A549 (cell line): ENCODE measurements around the gene C11orf98. TPM values are rescaled to one million over a fixed set of nuclear protein-coding genes. Genes with fewer than 3 reads are reported as not detected.

ENCODE experiments used
- ATAC-seq, 2 experiments: fragments of 200-7000 bp in 1 of 2; fragments of >200 bp in 1 of 2; cut with Nextera tagmentation in 1 of 2; cut with Tn5 transposase in 1 of 2; 3 replicates each; pipeline versions ENCODE4 v1.8.0 to v1.9.1; 2018 to 2020; ENCODE audit warnings: mild to moderate bottlenecking in 1 of 2, moderate library complexity in 1 of 2
- CTCF ChIA-PET: fragments of 300-600 bp; sonication (Branson Sonifier 250); formaldehyde crosslinking; extraction: SDS; loops from one replicate; lab custom pipeline; 2021; ENCODE audit warnings: antibody characterized with exemption, inconsistent platforms; lab: Yijun Ruan, JAX
- POLR2A ChIA-PET: fragments of 350-600 bp; formaldehyde crosslinking; extraction: SDS; loops from one replicate; lab custom pipeline; 2021; ENCODE audit warnings: antibody characterized with exemption, inconsistent platforms; lab: Yijun Ruan, JAX
- DNase-seq, 2 experiments: peaks; one replicate each; pipeline versions ENCODE4 v3.0.0 to v3.0.0-alpha.2; 2011 to 2016; ENCODE audit warnings: low read depth in 1 of 2, low spot score in 1 of 2
- FAIRE-seq: peaks from 2 replicates; lab custom pipeline; 2011; peaks lifted over from hg19 to GRCh38; lab: Jason Lieb, UNC
- H3K27ac ChIP-seq, 2 experiments: fragments of >200 bp; sonication (Bioruptor Twin); formaldehyde crosslinking; 3 replicates each; pipeline ENCODE4 v1.5.1; 2016 to 2017
- H3K4me1 ChIP-seq: fragments of >200 bp; sonication (Bioruptor Twin); formaldehyde crosslinking; 3 replicates; pipeline ENCODE4 v1.6.1; 2016
- H3K4me2 ChIP-seq: fragments of >200 bp; sonication (Bioruptor Twin); formaldehyde crosslinking; 3 replicates; pipeline ENCODE4 v1.6.1; 2016
- H3K4me3 ChIP-seq: fragments of >200 bp; sonication (Bioruptor Twin); formaldehyde crosslinking; 3 replicates; pipeline ENCODE4 v1.5.1; 2016
- H3K9me3 ChIP-seq: fragments of >200 bp; sonication (Bioruptor Twin); formaldehyde crosslinking; 3 replicates; pipeline ENCODE4 v1.6.1; 2016
- BCL3 ChIP-seq: fragments of >200 bp; sonication (Bioruptor Twin); formaldehyde crosslinking; IDR thresholded peaks from 3 replicates; pipeline ENCODE4 v1.6.1; 2016
- BHLHE40 ChIP-seq: IDR thresholded peaks from 2 replicates; pipeline ENCODE4 v1.6.1; 2012; ENCODE audit warnings: low read depth, low read length, inconsistent platforms
- CEBPB ChIP-seq, 2 experiments: fragments of >200 bp in 1 of 2; sonication (Bioruptor Twin) in 1 of 2; formaldehyde crosslinking in 1 of 2; IDR thresholded peaks; 2 replicates each; pipeline ENCODE4 v1.6.1; 2012 to 2016
- CHD2 ChIP-seq: fragments of 150-350 bp; IDR thresholded peaks from 2 replicates; pipeline ENCODE4 v1.6.1; 2014; ENCODE audit warnings: low read length; ENCODE audit not compliant: partially characterized antibody
- EHF ChIP-seq: fragments of 250-450 bp; sonication (Bioruptor Pico); IDR thresholded peaks from 2 replicates; pipeline ENCODE4 v1.5.0; 2020; ENCODE audit warnings: mild to moderate bottlenecking
- EHMT2 ChIP-seq: fragments of 200-600 bp; sonication (generic); IDR thresholded peaks from 2 replicates; pipeline ENCODE4 v1.6.1; 2016; ENCODE audit warnings: antibody characterized with exemption, low read depth, mild to moderate bottlenecking, moderate library complexity
- FOSL2 ChIP-seq, 2 experiments: fragments of 450-650 bp in 1 of 2; fragments of >200 bp in 1 of 2; sonication (Bioruptor Twin) in 1 of 2; formaldehyde crosslinking; IDR thresholded peaks; 2 replicates each; pipeline versions ENCODE4 v1.5.0 to v1.6.1; 2016 to 2020; ENCODE audit warnings: mild to moderate bottlenecking in 1 of 2, moderate library complexity in 1 of 2
- GATA3 ChIP-seq: IDR thresholded peaks from 2 replicates; pipeline ENCODE4 v1.6.1; 2012; ENCODE audit warnings: borderline replicate concordance
- HOXA7 ChIP-seq: fragments of 250-450 bp; sonication (Bioruptor Pico); IDR thresholded peaks from 2 replicates; pipeline ENCODE4 v1.5.0; 2020; ENCODE audit warnings: mild to moderate bottlenecking, moderate library complexity
- JUN ChIP-seq, 2 experiments: fragments of >200 bp; sonication (Bioruptor Twin); formaldehyde crosslinking; IDR thresholded peaks; 2 replicates in 1 of 2; 3 replicates in 1 of 2; pipeline ENCODE4 v1.6.1; 2016 to 2017
- JUNB ChIP-seq: fragments of >200 bp; sonication (Bioruptor Twin); formaldehyde crosslinking; IDR thresholded peaks from 2 replicates; pipeline ENCODE4 v1.6.1; 2016
- KDM5A ChIP-seq: fragments of 200-600 bp; sonication (generic); IDR thresholded peaks from 2 replicates; pipeline ENCODE4 v1.6.1; 2016; ENCODE audit warnings: antibody characterized with exemption, mild to moderate bottlenecking
- MAFK ChIP-seq: fragments of 450-650 bp; IDR thresholded peaks from 2 replicates; pipeline ENCODE4 v1.6.1; 2014; ENCODE audit not compliant: partially characterized antibody
- MAX ChIP-seq: IDR thresholded peaks from 2 replicates; pipeline ENCODE4 v1.6.1; 2012
- MAZ ChIP-seq: fragments of 150-350 bp; IDR thresholded peaks from 2 replicates; pipeline ENCODE4 v1.6.1; 2014; ENCODE audit warnings: antibody characterized with exemption, low read depth, low read length, borderline replicate concordance
- MYC ChIP-seq: IDR thresholded peaks from 2 replicates; pipeline ENCODE4 v1.6.1; 2012; ENCODE audit warnings: mild to moderate bottlenecking, inconsistent platforms, low read length, improper control_type of control experiment, borderline replicate concordance
- NFE2L2 ChIP-seq: fragments of 150-350 bp; conservative IDR thresholded peaks from 2 replicates; pipeline ENCODE4 v1.6.1; 2014; ENCODE audit warnings: low read length
- NR3C1 ChIP-seq: fragments of >200 bp; sonication (Bioruptor Twin); formaldehyde crosslinking; IDR thresholded peaks from 3 replicates; pipeline ENCODE4 v1.6.1; 2017
- PHF8 ChIP-seq: fragments of 200-600 bp; sonication (generic); IDR thresholded peaks from 2 replicates; pipeline ENCODE4 v1.6.1; 2016; ENCODE audit warnings: low read depth, mild to moderate bottlenecking, antibody characterized with exemption, moderate library complexity, borderline replicate concordance
- POLR2AphosphoS2 ChIP-seq: conservative IDR thresholded peaks from 2 replicates; pipeline ENCODE4 v1.6.1; 2012; ENCODE audit warnings: low read length, improper control_type of control experiment, inconsistent platforms
- RARB ChIP-seq: fragments of 250-450 bp; sonication (Bioruptor Pico); IDR thresholded peaks from 2 replicates; pipeline ENCODE4 v1.8.0; 2021; ENCODE audit warnings: mild to moderate bottlenecking, moderate library complexity
- RCOR1 ChIP-seq: fragments of 150-350 bp; IDR thresholded peaks from 2 replicates; pipeline ENCODE4 v1.6.1; 2014; ENCODE audit warnings: antibody characterized with exemption, low read length, low read depth
- RFX5 ChIP-seq: fragments of 450-650 bp; IDR thresholded peaks from 2 replicates; pipeline ENCODE4 v1.7.1; 2014; ENCODE audit warnings: antibody characterized with exemption, mild to moderate bottlenecking, moderate library complexity
- RNF2 ChIP-seq: fragments of 200-600 bp; sonication (generic); IDR thresholded peaks from 2 replicates; pipeline ENCODE4 v1.6.1; 2016; ENCODE audit warnings: low read depth, mild to moderate bottlenecking, antibody characterized with exemption, moderate library complexity, borderline replicate concordance
- SMC3 ChIP-seq: fragments of >200 bp; sonication (Bioruptor Twin); formaldehyde crosslinking; IDR thresholded peaks from 3 replicates; pipeline ENCODE4 v1.6.1; 2018; ENCODE audit warnings: inconsistent platforms
- SREBF2 ChIP-seq: fragments of 450-650 bp; IDR thresholded peaks from 2 replicates; pipeline ENCODE4 v1.6.1; 2014; ENCODE audit warnings: mild to moderate bottlenecking, moderate library complexity
- TFCP2L1 ChIP-seq: fragments of 250-450 bp; sonication (Bioruptor Pico); IDR thresholded peaks from 2 replicates; pipeline ENCODE4 v1.5.0; 2021; ENCODE audit warnings: mild to moderate bottlenecking
- ZC3H11A ChIP-seq: fragments of 450-650 bp; IDR thresholded peaks from 2 replicates; pipeline ENCODE4 v1.6.1; 2014; ENCODE audit warnings: antibody characterized with exemption, mild to moderate bottlenecking
- ZFP36 ChIP-seq: fragments of 450-650 bp; IDR thresholded peaks from 2 replicates; pipeline ENCODE4 v1.6.1; 2014; ENCODE audit warnings: borderline replicate concordance; ENCODE audit not compliant: partially characterized antibody
- ZSCAN20 ChIP-seq: fragments of 250-450 bp; sonication (Bioruptor Pico); IDR thresholded peaks from 2 replicates; pipeline ENCODE4 v1.8.0; 2022; ENCODE audit warnings: mild to moderate bottlenecking, moderate library complexity
- WGBS: methylation state at CpG from one replicate; pipeline ENCODE4 v1.1.6; 2017; ENCODE audit errors: missing lambda C conversion rate; 5-methylcytosine and 5-hydroxymethylcytosine counted together
- polyA plus RNA-seq, 4 experiments: library from polyadenylated mRNA; depleted of rRNA in 3 of 4; stranded (reverse); fragments of >200 nt; fragmentation: RNase III in 1 of 4; extraction: RNeasy Plus Mini Kit Qiagen cat#74134 plus additional on column Dnase treatment in 1 of 4; gene quantifications; 2 replicates in 3 of 4; 3 replicates in 1 of 4; pipeline ENCODE4 v1.2.3, GENCODE V29; 2011 to 2017
- TF ChIP-seq, protein P1 (sequence below): fragments of 250-450 bp; sonication (Bioruptor Pico); IDR thresholded peaks from 2 replicates; pipeline ENCODE4 v1.5.0; 2021; ENCODE audit warnings: mild to moderate bottlenecking, moderate library complexity, borderline replicate concordance
- TF ChIP-seq, protein P2 (sequence below): fragments of 150-350 bp; IDR thresholded peaks from 2 replicates; pipeline ENCODE4 v1.6.1; 2014; ENCODE audit warnings: low read depth, mild to moderate bottlenecking, low read length
- TF ChIP-seq, protein P3 (sequence below): fragments of >200 bp; sonication (Bioruptor Twin); formaldehyde crosslinking; IDR thresholded peaks from 3 replicates; pipeline ENCODE4 v1.5.1; 2016
- TF ChIP-seq, protein P4 (sequence below): IDR thresholded peaks from 2 replicates; pipeline ENCODE4 v1.6.1; 2012

The C11orf98 gene
- polyA plus RNA-seq, 2 of the 4 experiments (the other 2 are of a cell fraction) = 91.7 to 140 TPM

DNA sequence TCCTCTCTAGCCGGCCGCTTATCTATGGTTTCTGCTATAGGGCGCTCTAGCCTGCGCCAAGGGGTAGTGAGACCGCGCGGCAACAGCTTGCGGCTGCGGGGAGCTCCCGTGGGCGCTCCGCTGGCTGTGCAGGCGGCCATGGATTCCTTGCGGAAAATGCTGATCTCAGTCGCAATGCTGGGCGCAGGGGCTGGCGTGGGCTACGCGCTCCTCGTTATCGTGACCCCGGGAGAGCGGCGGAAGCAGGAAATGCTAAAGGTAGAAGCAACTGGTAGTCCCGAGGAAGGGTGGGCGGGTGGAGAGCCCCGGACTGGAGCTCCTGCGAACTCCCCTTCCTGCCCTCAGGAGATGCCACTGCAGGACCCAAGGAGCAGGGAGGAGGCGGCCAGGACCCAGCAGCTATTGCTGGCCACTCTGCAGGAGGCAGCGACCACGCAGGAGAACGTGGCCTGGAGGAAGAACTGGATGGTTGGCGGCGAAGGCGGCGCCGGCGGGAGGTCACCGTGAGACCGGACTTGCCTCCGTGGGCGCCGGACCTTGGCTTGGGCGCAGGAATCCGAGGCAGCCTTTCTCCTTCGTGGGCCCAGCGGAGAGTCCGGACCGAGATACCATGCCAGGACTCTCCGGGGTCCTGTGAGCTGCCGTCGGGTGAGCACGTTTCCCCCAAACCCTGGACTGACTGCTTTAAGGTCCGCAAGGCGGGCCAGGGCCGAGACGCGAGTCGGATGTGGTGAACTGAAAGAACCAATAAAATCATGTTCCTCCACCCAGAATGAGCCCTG, 6.8 kb upstream of the C11orf98 start, which contains the start of the genes LBHD1 and UQCC3:
Gene LBHD1 (minus strand): TSS at position 660 of the 782 bp plus-strand sequence. CDS start 2,236 bp downstream, outside the sequence.
Gene UQCC3 (plus strand): TSS at position 66 of the 782 bp plus-strand sequence. CDS start 73 bp downstream, at position 139.
- Histone ChIP-seq H3K27ac (peak within 1 kb of the TSS; percentile 97 to 98), H3K4me3 (peak within 1 kb of the TSS; percentile 90), H3K9me3 (no peaks in the 10 kb centered on the region), H3K4me1 (peaks cover 31% of the 10 kb centered on the region), H3K4me2 (peak within 1 kb of the TSS; percentile 64)
- ChIA-PET POLR2A (interaction anchor here (0.6 to 3.3 kb wide), 17 partner anchors 9 to 209 kb away, joined by 3 to 34 read pairs (median 6); partner anchors contain the start of genes B3GAT3, EEF1G, GANAB and HNRNPUL2), CTCF (interaction anchor here (0.6 to 9.0 kb wide), 10 partner anchors 7 to 95 kb away, joined by 3 to 72 read pairs (median 4); partner anchors contain the start of genes BSCL2, C11orf98, EML3 and GNG3)
- no peak for FAIRE-seq
- peak; percentile 86 to 92 for DNase-seq
- WGBS = 2% methylated on average over 25 of the region's 59 CpGs
- ATAC-seq = peak; percentile 81 to 86
- TF ChIP-seq MAFK (peak; percentile 39), EHMT2 (no peak), SREBF2 (no peak), MAZ (no peak), MAX (peak; percentile 88), SMC3 (no peak), ZSCAN20 (CRISPR knock-in tag) (no peak), RARB (CRISPR knock-in tag) (no peak), ZC3H11A (no peak), PHF8 (no peak), GATA3 (no peak), ZFP36 (no peak), JUNB (no peak), MYC (0 out of 2 replicates have a peak, but pooled peaks have one; percentile 79), BHLHE40 (no peak), EHF (CRISPR knock-in tag) (no peak), KDM5A (no peak), CEBPB (IDR thresholded peaks at IDR 0.05) (no peak), FOSL2 (IDR thresholded peaks at IDR 0.05) (no peak), FOSL2 (CRISPR knock-in tag; IDR thresholded peaks at IDR 0.05) (no peak), RNF2 (no peak), NFE2L2 (no peak), RCOR1 (no peak), TFCP2L1 (CRISPR knock-in tag) (0 out of 2 replicates have a peak, but pooled peaks have one; percentile 45), BCL3 (peak; percentile 71; the same call in 2 of the 3 replicates), CHD2 (no peak), NR3C1 (no peak), HOXA7 (CRISPR knock-in tag) (no peak), JUN (IDR thresholded peaks at IDR 0.05) (peak; percentile 83 to 93), POLR2AphosphoS2 (no peak), RFX5 (no peak)
- TF ChIP-seq, protein P1, sequence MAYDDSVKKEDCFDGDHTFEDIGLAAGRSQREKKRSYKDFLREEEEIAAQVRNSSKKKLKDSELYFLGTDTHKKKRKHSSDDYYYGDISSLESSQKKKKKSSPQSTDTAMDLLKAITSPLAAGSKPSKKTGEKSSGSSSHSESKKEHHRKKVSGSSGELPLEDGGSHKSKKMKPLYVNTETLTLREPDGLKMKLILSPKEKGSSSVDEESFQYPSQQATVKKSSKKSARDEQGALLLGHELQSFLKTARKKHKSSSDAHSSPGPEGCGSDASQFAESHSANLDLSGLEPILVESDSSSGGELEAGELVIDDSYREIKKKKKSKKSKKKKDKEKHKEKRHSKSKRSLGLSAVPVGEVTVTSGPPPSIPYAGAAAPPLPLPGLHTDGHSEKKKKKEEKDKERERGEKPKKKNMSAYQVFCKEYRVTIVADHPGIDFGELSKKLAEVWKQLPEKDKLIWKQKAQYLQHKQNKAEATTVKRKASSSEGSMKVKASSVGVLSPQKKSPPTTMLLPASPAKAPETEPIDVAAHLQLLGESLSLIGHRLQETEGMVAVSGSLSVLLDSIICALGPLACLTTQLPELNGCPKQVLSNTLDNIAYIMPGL = peak; percentile 35; the same call in 1 of the 2 replicates
- TF ChIP-seq, protein P2, sequence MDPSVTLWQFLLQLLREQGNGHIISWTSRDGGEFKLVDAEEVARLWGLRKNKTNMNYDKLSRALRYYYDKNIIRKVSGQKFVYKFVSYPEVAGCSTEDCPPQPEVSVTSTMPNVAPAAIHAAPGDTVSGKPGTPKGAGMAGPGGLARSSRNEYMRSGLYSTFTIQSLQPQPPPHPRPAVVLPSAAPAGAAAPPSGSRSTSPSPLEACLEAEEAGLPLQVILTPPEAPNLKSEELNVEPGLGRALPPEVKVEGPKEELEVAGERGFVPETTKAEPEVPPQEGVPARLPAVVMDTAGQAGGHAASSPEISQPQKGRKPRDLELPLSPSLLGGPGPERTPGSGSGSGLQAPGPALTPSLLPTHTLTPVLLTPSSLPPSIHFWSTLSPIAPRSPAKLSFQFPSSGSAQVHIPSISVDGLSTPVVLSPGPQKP = no peak
- TF ChIP-seq, protein P3, sequence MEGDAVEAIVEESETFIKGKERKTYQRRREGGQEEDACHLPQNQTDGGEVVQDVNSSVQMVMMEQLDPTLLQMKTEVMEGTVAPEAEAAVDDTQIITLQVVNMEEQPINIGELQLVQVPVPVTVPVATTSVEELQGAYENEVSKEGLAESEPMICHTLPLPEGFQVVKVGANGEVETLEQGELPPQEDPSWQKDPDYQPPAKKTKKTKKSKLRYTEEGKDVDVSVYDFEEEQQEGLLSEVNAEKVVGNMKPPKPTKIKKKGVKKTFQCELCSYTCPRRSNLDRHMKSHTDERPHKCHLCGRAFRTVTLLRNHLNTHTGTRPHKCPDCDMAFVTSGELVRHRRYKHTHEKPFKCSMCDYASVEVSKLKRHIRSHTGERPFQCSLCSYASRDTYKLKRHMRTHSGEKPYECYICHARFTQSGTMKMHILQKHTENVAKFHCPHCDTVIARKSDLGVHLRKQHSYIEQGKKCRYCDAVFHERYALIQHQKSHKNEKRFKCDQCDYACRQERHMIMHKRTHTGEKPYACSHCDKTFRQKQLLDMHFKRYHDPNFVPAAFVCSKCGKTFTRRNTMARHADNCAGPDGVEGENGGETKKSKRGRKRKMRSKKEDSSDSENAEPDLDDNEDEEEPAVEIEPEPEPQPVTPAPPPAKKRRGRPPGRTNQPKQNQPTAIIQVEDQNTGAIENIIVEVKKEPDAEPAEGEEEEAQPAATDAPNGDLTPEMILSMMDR = no peak
- TF ChIP-seq, protein P4, sequence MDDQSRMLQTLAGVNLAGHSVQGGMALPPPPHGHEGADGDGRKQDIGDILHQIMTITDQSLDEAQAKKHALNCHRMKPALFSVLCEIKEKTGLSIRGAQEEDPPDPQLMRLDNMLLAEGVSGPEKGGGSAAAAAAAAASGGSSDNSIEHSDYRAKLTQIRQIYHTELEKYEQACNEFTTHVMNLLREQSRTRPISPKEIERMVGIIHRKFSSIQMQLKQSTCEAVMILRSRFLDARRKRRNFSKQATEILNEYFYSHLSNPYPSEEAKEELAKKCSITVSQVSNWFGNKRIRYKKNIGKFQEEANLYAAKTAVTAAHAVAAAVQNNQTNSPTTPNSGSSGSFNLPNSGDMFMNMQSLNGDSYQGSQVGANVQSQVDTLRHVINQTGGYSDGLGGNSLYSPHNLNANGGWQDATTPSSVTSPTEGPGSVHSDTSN = peak; percentile 11; the same call in 1 of the 2 replicates
